ENCODE results near the gene RTN4R.

DNA sequence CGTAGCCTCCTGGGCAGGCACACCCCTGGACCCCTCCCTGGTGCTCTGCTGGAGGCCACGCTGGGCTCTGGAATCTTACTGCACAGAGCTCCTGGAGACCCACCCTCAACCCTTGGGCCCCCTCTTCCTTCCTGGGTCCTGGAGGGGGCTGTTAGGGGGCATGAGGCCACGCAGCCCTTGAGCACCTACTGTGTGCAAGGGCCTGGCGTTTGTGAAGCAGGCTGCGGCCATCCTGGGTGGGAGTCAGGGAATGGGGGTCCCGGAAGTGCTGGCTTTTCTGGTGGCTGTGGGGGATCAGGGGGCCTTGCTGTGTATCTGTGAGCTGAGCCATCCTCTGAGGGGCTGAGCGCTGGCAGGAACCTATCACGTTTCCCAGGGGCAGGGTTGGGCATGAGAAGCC lies 76.3 kb downstream of the RTN4R start:
- TF ChIP-seq GABPA (IDR thresholded peaks at IDR 0.05; ENCODE audit: borderline replicate concordance, insufficient read depth, low read length) (no peak), EZH2 (IDR thresholded peaks at IDR 0.05; ENCODE audit: low read depth, low read length, severe bottlenecking) (no peak), JUN (IDR thresholded peaks at IDR 0.05; ENCODE audit: low read depth, low read length) (no peak), RNF2 (IDR thresholded peaks at IDR 0.05; ENCODE audit: borderline replicate concordance, low read depth, low read length, missing control alignments, poor library complexity, severe bottlenecking) (no peak), CHD1 (IDR thresholded peaks at IDR 0.05; ENCODE audit: low read depth, low read length) (no peak), SRF (IDR thresholded peaks at IDR 0.05; ENCODE audit: low read depth, low read length) (no peak)
- TF ChIP-seq, protein P1, sequence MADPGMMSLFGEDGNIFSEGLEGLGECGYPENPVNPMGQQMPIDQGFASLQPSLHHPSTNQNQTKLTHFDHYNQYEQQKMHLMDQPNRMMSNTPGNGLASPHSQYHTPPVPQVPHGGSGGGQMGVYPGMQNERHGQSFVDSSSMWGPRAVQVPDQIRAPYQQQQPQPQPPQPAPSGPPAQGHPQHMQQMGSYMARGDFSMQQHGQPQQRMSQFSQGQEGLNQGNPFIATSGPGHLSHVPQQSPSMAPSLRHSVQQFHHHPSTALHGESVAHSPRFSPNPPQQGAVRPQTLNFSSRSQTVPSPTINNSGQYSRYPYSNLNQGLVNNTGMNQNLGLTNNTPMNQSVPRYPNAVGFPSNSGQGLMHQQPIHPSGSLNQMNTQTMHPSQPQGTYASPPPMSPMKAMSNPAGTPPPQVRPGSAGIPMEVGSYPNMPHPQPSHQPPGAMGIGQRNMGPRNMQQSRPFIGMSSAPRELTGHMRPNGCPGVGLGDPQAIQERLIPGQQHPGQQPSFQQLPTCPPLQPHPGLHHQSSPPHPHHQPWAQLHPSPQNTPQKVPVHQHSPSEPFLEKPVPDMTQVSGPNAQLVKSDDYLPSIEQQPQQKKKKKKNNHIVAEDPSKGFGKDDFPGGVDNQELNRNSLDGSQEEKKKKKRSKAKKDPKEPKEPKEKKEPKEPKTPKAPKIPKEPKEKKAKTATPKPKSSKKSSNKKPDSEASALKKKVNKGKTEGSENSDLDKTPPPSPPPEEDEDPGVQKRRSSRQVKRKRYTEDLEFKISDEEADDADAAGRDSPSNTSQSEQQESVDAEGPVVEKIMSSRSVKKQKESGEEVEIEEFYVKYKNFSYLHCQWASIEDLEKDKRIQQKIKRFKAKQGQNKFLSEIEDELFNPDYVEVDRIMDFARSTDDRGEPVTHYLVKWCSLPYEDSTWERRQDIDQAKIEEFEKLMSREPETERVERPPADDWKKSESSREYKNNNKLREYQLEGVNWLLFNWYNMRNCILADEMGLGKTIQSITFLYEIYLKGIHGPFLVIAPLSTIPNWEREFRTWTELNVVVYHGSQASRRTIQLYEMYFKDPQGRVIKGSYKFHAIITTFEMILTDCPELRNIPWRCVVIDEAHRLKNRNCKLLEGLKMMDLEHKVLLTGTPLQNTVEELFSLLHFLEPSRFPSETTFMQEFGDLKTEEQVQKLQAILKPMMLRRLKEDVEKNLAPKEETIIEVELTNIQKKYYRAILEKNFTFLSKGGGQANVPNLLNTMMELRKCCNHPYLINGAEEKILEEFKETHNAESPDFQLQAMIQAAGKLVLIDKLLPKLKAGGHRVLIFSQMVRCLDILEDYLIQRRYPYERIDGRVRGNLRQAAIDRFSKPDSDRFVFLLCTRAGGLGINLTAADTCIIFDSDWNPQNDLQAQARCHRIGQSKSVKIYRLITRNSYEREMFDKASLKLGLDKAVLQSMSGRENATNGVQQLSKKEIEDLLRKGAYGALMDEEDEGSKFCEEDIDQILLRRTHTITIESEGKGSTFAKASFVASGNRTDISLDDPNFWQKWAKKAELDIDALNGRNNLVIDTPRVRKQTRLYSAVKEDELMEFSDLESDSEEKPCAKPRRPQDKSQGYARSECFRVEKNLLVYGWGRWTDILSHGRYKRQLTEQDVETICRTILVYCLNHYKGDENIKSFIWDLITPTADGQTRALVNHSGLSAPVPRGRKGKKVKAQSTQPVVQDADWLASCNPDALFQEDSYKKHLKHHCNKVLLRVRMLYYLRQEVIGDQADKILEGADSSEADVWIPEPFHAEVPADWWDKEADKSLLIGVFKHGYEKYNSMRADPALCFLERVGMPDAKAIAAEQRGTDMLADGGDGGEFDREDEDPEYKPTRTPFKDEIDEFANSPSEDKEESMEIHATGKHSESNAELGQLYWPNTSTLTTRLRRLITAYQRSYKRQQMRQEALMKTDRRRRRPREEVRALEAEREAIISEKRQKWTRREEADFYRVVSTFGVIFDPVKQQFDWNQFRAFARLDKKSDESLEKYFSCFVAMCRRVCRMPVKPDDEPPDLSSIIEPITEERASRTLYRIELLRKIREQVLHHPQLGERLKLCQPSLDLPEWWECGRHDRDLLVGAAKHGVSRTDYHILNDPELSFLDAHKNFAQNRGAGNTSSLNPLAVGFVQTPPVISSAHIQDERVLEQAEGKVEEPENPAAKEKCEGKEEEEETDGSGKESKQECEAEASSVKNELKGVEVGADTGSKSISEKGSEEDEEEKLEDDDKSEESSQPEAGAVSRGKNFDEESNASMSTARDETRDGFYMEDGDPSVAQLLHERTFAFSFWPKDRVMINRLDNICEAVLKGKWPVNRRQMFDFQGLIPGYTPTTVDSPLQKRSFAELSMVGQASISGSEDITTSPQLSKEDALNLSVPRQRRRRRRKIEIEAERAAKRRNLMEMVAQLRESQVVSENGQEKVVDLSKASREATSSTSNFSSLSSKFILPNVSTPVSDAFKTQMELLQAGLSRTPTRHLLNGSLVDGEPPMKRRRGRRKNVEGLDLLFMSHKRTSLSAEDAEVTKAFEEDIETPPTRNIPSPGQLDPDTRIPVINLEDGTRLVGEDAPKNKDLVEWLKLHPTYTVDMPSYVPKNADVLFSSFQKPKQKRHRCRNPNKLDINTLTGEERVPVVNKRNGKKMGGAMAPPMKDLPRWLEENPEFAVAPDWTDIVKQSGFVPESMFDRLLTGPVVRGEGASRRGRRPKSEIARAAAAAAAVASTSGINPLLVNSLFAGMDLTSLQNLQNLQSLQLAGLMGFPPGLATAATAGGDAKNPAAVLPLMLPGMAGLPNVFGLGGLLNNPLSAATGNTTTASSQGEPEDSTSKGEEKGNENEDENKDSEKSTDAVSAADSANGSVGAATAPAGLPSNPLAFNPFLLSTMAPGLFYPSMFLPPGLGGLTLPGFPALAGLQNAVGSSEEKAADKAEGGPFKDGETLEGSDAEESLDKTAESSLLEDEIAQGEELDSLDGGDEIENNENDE (IDR thresholded peaks at IDR 0.05; ENCODE audit: insufficient replicate concordance, low read length) = no peak
- TF ChIP-seq, protein P2, sequence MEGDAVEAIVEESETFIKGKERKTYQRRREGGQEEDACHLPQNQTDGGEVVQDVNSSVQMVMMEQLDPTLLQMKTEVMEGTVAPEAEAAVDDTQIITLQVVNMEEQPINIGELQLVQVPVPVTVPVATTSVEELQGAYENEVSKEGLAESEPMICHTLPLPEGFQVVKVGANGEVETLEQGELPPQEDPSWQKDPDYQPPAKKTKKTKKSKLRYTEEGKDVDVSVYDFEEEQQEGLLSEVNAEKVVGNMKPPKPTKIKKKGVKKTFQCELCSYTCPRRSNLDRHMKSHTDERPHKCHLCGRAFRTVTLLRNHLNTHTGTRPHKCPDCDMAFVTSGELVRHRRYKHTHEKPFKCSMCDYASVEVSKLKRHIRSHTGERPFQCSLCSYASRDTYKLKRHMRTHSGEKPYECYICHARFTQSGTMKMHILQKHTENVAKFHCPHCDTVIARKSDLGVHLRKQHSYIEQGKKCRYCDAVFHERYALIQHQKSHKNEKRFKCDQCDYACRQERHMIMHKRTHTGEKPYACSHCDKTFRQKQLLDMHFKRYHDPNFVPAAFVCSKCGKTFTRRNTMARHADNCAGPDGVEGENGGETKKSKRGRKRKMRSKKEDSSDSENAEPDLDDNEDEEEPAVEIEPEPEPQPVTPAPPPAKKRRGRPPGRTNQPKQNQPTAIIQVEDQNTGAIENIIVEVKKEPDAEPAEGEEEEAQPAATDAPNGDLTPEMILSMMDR (IDR thresholded peaks at IDR 0.05; ENCODE audit: control extremely low read depth in 1 of 3, insufficient read depth in 1 of 3, low read depth in 1 of 3, low read length in 3 of 3) = no peak

Data from H1 (cell line).